ENCODE measurements around the gene SMIM41.

GRCh38 chr12:52079576-52080402 lies at the start of gene SMIM41:
- TF ChIP-seq CTCF (conservative IDR thresholded peaks at IDR 0.05) (no peak), EZH2 (IDR thresholded peaks at IDR 0.05; ENCODE audit: low read depth) (no peak)
